DND-41 (cell line): ENCODE results near the gene SON.
"Not testable (repeated sequence)": the region's sequence is repeated elsewhere in the genome, so short reads cannot be mapped to it uniquely, and the experiment has no call there.

ENCODE experiments used
- CTCF ChIP-seq: IDR thresholded peaks from 2 replicates; pipeline ENCODE4 v1.5.1; 2012; ENCODE audit warnings: borderline replicate concordance, low read length, moderate library complexity, mild to moderate bottlenecking; ENCODE audit not compliant: poor library complexity, severe bottlenecking; ENCODE audit errors: extremely low read depth
- EZH2 ChIP-seq: IDR thresholded peaks from 3 replicates; pipeline ENCODE4 v1.6.1; 2012; ENCODE audit warnings: borderline replicate concordance, low read depth, mild to moderate bottlenecking, moderate library complexity, low read length, inconsistent platforms; ENCODE audit not compliant: severe bottlenecking

- not testable (repeated sequence) for TF ChIP-seq CTCF, EZH2
Measured at GRCh38 chr21:33626151-33626550, 83.3 kb downstream of the SON start.
